Prostate gland (tissue), 2 donors: ENCODE data around the gene ANKRD12. TPM values are rescaled to one million over a fixed set of nuclear protein-coding genes. Genes with fewer than 3 reads are reported as not detected.
A peak's percentile ranks its signal among the peaks of the same experiment; 100 is the strongest.

ENCODE experiments used
- DNase-seq: peaks from one replicate; pipeline ENCODE4 v3.0.0-alpha.2; 2019; ENCODE audit warnings: low spot score
- H3K27ac ChIP-seq, 2 donors: fragments of 200-600 bp; sonication (generic); 2 replicates each; pipeline ENCODE4 v1.5.1; 2017 to 2019
- H3K27me3 ChIP-seq: fragments of 200-600 bp; sonication (generic); replicated peaks from 2 replicates; pipeline ENCODE4 v1.5.1; 2019; ENCODE audit not compliant: insufficient read depth
- H3K36me3 ChIP-seq, 2 donors: fragments of 200-600 bp; sonication (generic); 1 replicate in 1 of 2; 2 replicates in 1 of 2; pipeline versions ENCODE4 v1.5.1 to v1.8.1; 2017 to 2019
- H3K4me1 ChIP-seq: fragments of 200-600 bp; sonication (generic); replicated peaks from 2 replicates; pipeline ENCODE4 v1.5.1; 2019
- H3K4me3 ChIP-seq, 2 donors: fragments of 200-600 bp; sonication (generic); 2 replicates each; pipeline ENCODE4 v1.5.1; 2017 to 2019
- H3K9me3 ChIP-seq: fragments of 200-600 bp; sonication (generic); 2 replicates; pipeline ENCODE4 v1.5.1; 2017
- POLR2A ChIP-seq: fragments of 450-650 bp; IDR thresholded peaks from one replicate; pipeline ENCODE4 v1.6.1; 2016; ENCODE audit warnings: antibody characterized with exemption, mild to moderate bottlenecking
- POLR2AphosphoS5 ChIP-seq: sonication (generic); formaldehyde crosslinking; IDR thresholded peaks from one replicate; pipeline ENCODE4 v1.6.1; 2017; ENCODE audit warnings: antibody characterized with exemption
- WGBS: methylation state at CpG from one replicate; pipeline ENCODE4 v1.1.5; 2018; 5-methylcytosine and 5-hydroxymethylcytosine counted together
- intact Hi-C: fragments of 100-400 bp; cut with DNase I; formaldehyde crosslinking; loops from one replicate; pipeline ENCODE4 v1.14.2; 2022
- total RNA-seq, 2 donors: library from RNA; depleted of rRNA; stranded (reverse); fragments of >200 nt; gene quantifications; one replicate each; pipeline ENCODE4 v1.1.0, GENCODE V29; 2016
- TF ChIP-seq, protein P1 (sequence below), 4 experiments: fragments of 200-600 bp in 2 of 4; fragments of 450-650 bp in 2 of 4; sonication (generic) in 2 of 4; IDR thresholded peaks; 1 replicate in 3 of 4; 2 replicates in 1 of 4; pipeline ENCODE4 v1.5.1; 2016 to 2019; ENCODE audit warnings: antibody characterized with exemption in 4 of 4, mild to moderate bottlenecking in 2 of 4, moderate library complexity in 2 of 4

ANKRD12 gene
- total RNA-seq, 2 donors from 2014 or later = 38.7 to 50.1 TPM

DNA sequence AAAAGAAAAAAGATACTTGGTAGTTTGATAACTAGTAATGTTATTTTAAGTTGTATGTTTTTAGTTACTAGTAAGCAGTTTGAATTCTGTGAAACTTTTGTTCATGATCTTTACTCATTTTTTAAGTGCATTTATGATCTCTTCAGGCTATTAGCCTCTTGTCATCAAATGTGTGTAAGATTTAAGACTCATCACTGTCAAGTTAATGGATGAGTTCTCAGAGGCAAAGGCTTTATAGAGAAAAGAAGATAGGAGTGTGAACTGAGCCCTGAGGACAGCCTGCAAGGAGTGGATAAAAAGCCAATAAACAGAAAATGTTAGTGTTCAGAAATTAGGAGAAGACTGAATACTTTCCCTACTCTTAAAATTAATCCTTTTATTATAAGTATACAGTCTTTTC, 20.6 kb upstream of the ANKRD12 start:
- Histone ChIP-seq H3K4me3 (no peak overlapping the region), H3K27ac (peak overlapping the region in 1 of 2 donors; percentile 75), H3K27me3 (no peaks in the 10 kb centered on the region), H3K36me3 (no peaks in the 10 kb centered on the region), H3K4me1 (no peaks in the 10 kb centered on the region), H3K9me3 (no peaks in the 10 kb centered on the region)
- TF ChIP-seq, protein P1, sequence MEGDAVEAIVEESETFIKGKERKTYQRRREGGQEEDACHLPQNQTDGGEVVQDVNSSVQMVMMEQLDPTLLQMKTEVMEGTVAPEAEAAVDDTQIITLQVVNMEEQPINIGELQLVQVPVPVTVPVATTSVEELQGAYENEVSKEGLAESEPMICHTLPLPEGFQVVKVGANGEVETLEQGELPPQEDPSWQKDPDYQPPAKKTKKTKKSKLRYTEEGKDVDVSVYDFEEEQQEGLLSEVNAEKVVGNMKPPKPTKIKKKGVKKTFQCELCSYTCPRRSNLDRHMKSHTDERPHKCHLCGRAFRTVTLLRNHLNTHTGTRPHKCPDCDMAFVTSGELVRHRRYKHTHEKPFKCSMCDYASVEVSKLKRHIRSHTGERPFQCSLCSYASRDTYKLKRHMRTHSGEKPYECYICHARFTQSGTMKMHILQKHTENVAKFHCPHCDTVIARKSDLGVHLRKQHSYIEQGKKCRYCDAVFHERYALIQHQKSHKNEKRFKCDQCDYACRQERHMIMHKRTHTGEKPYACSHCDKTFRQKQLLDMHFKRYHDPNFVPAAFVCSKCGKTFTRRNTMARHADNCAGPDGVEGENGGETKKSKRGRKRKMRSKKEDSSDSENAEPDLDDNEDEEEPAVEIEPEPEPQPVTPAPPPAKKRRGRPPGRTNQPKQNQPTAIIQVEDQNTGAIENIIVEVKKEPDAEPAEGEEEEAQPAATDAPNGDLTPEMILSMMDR (IDR thresholded peaks at IDR 0.05) = no peak
- TF ChIP-seq POLR2AphosphoS5 = no peak
- TF ChIP-seq POLR2A = no peak
- intact Hi-C loops = no loop called here
- no peak for DNase-seq

DNA sequence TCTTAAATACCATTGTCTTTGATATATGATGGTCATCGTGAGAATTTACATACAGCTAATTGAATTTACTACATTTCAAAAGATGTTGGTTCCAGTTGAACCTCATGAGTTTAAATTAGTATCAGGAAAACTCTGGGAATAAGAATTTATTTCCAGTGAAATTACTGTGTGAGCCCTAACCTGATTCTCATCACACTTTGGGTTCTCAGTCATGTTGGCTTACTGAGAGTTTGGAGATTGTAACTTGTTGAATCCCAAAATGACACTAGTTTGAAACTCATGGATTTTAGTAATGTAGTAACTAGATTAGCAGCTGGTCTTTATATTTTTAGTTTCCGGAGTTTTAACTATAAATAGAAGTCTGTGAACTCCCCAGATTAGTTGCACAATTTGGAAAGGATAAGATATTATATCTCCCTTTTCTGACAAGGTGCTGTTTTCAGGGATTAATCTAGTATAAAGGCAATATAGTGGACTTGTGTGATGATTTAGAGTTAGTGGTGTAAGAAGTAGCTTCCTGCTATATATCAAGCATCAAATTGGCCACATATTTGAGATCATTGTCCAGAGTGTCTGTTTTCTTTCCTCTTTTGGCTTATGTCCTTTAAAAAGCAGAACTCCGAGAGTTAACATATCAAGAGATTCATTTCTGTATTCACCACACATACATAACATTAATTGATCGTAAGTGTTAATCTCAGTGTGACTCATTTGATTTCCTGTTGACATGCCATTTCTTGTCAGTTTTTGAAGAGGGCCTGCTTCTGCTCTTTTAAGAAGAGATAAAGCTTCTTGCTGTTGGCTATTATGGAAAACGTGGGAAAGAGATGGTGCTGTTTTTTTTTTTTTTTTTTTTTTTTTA, 18.4 kb upstream of the ANKRD12 start:
- peak overlapping the region; percentile 75 to 83 for H3K27ac ChIP-seq
- H3K4me1 ChIP-seq = no peaks in the 10 kb centered on the region
- no peaks in the 10 kb centered on the region for H3K9me3 ChIP-seq
- 44% methylated on average over 5 of the region's 5 CpGs for WGBS
- no peaks in the 10 kb centered on the region for H3K27me3 ChIP-seq
- intact Hi-C loops = no loop called here
- TF ChIP-seq, protein P1 (IDR thresholded peaks at IDR 0.05) = no peak
- no peak for TF ChIP-seq POLR2A
- no peak for TF ChIP-seq POLR2AphosphoS5
- no peak overlapping the region for H3K4me3 ChIP-seq
- H3K36me3 ChIP-seq = no peaks in the 10 kb centered on the region
- no peak for DNase-seq

DNA sequence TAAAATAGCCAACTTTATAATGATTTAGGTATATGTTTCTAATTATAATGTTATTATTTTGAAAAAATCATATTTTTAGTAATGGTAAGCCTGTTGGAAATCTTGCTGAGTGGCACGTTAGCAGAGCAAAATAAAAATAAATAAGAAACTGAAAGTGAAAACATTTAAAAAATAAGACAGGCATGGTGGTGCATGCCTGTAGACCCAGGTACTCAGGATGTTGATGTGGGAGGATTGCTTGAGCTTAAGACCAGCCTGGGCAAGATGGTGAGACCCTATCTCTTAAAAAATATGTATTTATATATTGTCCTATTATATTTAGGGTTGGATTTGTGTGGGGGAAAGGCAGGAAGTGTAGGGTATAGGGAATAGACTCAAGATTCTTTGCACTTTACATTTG, 15.8 kb upstream of the ANKRD12 start:
- peak overlapping the region in 1 of 2 donors; percentile 12 for H3K27ac ChIP-seq
- no peaks in the 10 kb centered on the region for H3K4me1 ChIP-seq
- TF ChIP-seq POLR2AphosphoS5 (no peak), POLR2A (no peak)
- TF ChIP-seq, protein P1 (IDR thresholded peaks at IDR 0.05) = no peak

DNA sequence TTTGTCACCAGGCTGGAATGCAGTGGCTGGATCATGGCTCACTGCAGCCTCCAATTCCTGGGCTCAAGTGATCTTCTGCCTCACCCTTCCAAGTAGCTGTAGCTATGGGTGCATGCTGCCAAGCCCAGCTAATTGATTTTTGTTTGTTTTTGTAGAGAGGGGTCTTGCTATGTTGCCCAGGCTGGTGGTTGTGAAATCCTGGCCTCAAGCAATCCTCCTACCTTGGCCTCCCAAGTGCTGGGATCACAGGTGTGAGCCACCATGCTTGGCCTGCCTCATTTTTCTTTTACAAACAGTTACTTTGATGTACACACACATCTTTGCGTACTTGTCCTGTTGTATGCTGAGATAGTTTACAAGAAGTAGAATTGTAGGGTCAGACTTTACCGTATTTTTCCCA, 13.1 kb upstream of the ANKRD12 start:
- DNase-seq = no peak
- Histone ChIP-seq H3K4me1 (no peaks in the 10 kb centered on the region), H3K4me3 (no peak overlapping the region), H3K27ac (no peak overlapping the region), H3K9me3 (no peaks in the 10 kb centered on the region), H3K27me3 (no peaks in the 10 kb centered on the region), H3K36me3 (peaks cover 0 to 8% of the 10 kb centered on the region in 2 donors)
- 93% methylated on average over 2 of the region's 2 CpGs for WGBS
- intact Hi-C loops = no loop called here
- no peak for TF ChIP-seq POLR2AphosphoS5
- no peak for TF ChIP-seq POLR2A
- TF ChIP-seq, protein P1 (IDR thresholded peaks at IDR 0.05) = no peak

More for the DNA sequence above, 15.8 kb upstream of the ANKRD12 start:
- no peak overlapping the region for H3K4me3 ChIP-seq
- no peak for DNase-seq
- H3K36me3 ChIP-seq = no peaks in the 10 kb centered on the region
- no peaks in the 10 kb centered on the region for H3K9me3 ChIP-seq
- WGBS = 19% methylated on average over 1 of the region's 1 CpG
- intact Hi-C loops = no loop called here
- H3K27me3 ChIP-seq = no peaks in the 10 kb centered on the region

DNA sequence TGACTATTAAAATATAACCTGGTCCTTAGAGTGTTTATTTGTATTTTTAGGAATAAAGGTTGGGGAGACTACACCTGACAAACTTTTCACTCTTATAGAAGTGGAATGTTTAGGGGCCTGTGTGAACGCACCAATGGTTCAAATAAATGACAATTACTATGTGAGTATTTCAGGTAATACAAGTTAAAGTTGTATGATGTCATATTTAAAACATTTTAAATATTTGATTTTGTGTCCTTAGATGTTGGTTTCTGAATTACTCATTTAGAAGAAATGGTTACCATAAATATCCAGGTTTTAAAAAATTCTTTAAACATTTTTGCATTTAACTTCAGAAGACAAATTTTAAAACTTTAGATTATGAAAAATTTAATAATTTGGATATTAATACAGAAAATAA, 11.8 kb upstream of the ANKRD12 start:
- intact Hi-C loops = no loop called here
- no peak for DNase-seq
- Histone ChIP-seq H3K4me3 (no peak overlapping the region), H3K27me3 (no peaks in the 10 kb centered on the region), H3K9me3 (no peaks in the 10 kb centered on the region), H3K27ac (no peak overlapping the region), H3K36me3 (peaks cover 0 to 10% of the 10 kb centered on the region in 2 donors), H3K4me1 (no peaks in the 10 kb centered on the region)
- TF ChIP-seq POLR2AphosphoS5 (no peak), POLR2A (no peak)
- TF ChIP-seq, protein P1 (IDR thresholded peaks at IDR 0.05) = no peak
- 83% methylated on average over 1 of the region's 1 CpG for WGBS
